Stimulated activated CD4-positive, alpha-beta T cell treated with anti-CD3 and anti-CD28 coated beads, Interleukin-4, amount 100 ng/mL, for 4 hours (primary cell): ENCODE measurements around the gene MOB3B.

Experiments used
- DNase-seq, 2 experiments: peaks; one replicate each; pipeline ENCODE4 v3.0.0-alpha.2; 2020

Gene MOB3B

DNA sequence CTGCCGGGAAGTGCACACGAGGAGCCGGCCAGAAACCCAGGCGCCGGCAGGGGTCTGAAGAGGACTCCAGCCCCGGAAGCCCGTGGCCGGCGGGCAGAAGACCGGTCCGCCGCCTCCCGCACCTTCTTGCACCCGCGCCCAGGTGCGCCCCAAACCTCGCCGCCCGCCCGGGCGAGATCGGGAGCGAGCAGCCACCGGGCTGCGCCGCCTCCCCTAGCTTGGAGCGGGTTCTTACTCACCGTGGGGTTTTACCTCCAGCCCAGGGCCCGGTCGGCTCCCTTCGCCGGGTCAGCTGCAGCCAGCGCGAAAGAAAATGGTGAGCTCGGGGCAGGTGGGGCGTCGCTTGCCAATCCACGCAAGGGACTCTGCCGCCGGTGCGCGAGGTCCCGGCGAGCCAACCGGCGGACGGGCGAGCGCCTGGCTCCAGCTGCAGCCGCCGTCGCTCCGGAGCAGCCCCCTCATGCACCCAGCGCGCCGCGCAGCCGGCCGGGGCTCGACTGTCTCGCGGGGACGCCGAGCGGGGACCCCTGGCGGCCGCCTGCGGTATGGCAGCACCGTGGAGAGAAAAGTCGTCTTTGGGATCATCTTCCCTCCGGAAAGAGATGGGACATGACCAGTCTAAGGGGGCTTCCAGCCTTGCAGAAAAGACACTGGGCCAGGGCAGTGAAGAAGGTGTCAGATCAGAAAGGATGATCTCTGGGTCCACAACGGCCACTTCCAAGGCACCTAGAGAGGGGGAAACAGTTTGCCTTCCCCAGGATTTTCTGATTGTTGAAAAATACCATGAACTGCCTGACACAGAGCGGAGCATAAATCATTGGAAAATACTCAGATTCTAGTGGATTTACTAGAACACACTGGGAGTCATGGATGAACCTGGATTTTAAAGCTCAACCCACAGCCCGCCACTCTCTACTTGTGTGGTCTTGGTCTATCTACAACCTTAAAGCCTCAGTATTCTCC lies at the start of gene MOB3B:
TSS of gene MOB3B (minus strand) at position 499 of the 963 bp plus-strand sequence. CDS start 74,264 bp downstream, outside the sequence.
- peak; percentile 65 to 79 for DNase-seq

DNA sequence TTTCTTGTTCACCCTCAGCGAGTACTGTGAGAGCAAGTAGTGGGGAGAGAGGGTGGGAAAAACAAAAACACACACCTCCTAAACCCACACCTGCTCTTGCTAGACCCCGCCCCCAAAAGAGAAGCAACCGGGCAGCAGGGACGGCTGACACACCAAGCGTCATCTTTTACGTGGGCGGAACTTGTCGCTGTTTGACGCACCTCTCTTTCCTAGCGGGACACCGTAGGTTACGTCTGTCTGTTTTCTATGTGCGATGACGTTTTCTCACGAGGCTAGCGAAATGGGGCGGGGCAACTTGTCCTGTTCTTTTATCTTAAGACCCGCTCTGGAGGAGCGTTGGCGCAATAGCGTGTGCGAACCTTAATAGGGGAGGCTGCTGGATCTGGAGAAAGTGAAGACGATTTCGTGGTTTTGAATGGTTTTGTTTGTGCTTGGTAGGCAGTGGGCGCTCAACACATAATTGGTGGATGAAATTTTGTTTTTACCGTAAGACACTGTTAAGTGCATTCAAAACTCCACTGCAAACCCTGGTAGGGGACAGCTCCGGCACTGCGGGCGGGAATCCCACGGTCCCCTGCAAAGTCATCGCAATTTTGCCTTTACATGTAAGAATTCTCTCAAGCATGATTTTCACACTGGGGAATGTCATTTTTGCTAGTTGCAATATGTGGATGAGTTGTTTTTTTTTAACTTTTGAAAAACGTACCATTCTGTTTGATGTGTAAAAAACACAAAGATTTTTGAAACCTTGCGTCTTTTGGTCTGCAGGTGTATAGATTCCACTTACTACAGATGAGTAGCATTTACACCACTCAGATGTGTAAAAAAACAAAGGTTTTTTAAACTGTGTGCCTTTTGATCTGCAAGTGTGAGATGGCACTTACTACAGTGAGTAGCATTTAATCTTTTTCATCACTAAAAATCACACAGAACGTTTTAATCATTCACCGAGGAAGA lies 44.3 kb upstream of the MOB3B start:
- peak; percentile 83 to 98 for DNase-seq

DNA sequence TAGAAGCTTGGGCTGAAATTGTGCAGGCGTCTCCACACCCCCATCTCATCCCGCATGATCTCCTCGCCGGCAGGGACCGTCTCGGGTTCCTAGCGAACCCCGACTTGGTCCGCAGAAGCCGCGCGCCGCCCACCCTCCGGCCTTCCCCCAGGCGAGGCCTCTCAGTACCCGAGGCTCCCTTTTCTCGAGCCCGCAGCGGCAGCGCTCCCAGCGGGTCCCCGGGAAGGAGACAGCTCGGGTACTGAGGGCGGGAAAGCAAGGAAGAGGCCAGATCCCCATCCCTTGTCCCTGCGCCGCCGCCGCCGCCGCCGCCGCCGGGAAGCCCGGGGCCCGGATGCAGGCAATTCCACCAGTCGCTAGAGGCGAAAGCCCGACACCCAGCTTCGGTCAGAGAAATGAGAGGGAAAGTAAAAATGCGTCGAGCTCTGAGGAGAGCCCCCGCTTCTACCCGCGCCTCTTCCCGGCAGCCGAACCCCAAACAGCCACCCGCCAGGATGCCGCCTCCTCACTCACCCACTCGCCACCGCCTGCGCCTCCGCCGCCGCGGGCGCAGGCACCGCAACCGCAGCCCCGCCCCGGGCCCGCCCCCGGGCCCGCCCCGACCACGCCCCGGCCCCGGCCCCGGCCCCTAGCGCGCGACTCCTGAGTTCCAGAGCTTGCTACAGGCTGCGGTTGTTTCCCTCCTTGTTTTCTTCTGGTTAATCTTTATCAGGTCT lies 43.5 kb upstream of the MOB3B start, which contains the start of gene C9orf72:
TSS of gene C9orf72 (minus strand) at position 564 of the 716 bp plus-strand sequence. CDS start 6,361 bp downstream, outside the sequence.
- peak; percentile 87 to 92 for DNase-seq

DNA sequence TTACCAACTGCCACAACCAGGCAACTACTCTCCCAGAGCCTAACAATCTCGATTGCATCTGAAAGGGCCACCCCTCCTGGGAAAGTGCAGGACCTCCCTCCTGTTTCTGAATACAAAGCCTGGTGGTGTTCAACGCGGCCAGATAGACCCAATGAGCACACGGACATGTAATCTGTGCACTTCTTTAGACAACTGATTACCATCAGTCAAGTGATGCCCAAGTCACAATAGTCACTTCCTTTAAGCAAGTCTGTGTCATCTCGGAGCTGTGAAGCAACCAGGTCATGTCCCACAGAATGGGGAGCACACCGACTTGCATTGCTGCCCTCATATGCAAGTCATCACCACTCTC lies 42.9 kb upstream of the MOB3B start:
- DNase-seq = peak in 1 of 2 experiments; percentile 70

DNA sequence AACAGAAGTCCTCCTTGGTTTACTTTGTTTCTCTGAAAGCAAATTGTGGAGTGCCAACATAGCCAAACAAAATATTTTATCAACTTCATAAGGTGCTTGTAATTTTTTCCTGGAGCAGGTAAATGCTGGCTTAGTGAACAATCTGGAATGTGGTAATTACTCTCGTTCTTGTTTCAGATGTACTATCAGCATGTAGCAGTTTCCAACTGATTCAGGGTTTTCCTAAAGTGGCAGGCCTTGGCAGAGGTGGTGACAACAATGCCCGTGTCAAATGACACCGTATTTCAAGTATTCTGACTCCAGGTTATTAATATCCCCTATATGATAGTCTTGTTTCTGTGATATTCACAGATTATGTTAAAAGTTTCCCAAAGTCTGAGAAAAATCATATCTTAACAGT lies 42.4 kb upstream of the MOB3B start:
- no peak for DNase-seq

DNA sequence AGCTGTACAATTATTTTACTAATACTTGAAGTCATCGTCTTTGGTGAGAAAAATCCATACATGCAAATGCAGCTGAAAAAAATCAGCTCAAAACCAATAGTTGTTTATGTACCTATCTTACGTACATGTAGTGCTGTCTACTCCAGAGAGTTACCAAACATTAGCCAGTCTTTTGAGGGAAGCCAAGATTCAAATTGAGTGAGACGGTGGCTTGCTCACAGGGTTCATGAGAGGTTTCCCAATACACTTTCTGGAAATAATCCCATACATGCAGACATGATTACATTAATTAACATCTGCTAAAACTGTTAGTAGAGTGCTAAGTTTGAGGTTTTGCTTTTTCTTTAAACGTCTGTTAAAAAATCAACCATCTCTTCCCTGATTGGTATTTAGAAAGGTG lies 41.4 kb upstream of the MOB3B start:
- DNase-seq = no peak

DNA sequence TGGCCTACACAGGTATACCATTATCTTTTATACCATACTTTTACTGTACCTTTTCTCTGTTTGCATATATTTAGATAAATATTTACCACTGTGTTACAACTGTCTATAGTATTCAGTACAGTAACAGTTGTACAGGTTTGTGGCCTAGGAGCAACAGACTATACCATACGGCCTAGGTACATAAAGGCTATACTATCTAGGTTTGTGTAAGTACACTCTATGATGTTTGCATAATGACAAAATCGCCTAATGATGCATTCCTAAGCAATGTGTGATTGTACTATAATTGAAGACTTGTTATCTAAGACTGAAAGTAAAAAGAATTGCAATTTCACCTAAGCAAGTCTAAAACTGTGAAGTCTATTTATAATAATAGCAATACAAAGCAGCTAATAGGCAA lies 39.8 kb upstream of the MOB3B start:
- no peak for DNase-seq

DNA sequence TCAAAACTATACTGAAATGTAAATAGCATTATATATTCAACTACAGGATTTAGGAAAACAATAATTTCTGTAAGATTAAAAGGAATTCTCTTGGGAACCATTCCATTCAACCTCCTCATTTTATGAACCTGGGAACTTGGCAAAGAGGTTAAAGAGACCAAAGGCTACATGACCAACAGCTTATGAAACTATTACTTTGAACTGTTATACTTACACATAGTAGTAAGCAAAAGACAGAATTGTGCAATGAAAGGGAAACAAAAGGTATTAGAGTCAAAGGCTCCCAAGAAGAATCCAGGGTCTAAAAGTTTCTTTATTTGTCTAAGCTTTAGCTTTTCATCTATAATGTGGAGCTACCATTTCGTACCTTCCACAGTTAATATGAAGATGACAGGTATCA lies 36.5 kb upstream of the MOB3B start:
- no peak for DNase-seq

DNA sequence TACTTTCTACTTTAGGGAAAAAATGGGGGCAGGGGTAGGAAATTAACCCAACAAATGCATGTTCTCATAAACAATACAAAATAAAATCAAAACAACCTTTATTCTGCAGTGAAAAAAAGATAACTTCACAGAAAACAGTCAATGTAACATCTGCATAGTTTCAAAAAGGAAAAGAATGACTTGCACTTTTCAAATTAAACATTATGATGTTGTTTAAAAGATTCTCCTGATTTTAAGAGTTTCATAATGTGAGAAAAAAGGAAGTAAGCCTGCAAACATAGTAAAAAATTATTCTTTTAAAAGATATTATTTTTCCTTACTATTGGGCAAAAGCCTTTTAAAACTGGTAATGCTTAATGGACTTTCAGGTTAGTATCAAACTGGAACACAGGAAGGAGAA lies 36.1 kb upstream of the MOB3B start:
- no peak for DNase-seq

DNA sequence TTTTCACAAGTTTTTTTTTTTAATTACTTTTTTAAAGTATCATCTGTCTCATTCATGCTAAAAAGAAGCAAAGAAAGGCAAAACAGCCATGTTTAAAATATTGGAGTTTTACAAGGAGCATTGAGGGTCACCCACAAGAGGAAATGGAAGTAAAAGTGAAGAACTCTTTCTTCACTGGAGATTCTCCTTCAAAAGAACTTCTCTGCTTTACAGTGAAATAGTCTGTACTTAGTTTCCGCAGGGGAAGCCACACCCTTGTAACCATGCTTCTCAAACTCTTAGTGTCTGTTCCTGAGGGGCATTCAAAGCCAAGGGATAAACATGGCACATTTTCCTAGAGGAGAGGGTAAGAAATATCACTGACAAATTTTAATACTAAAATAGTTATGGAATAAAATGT lies 35.1 kb upstream of the MOB3B start:
- no peak for DNase-seq

DNA sequence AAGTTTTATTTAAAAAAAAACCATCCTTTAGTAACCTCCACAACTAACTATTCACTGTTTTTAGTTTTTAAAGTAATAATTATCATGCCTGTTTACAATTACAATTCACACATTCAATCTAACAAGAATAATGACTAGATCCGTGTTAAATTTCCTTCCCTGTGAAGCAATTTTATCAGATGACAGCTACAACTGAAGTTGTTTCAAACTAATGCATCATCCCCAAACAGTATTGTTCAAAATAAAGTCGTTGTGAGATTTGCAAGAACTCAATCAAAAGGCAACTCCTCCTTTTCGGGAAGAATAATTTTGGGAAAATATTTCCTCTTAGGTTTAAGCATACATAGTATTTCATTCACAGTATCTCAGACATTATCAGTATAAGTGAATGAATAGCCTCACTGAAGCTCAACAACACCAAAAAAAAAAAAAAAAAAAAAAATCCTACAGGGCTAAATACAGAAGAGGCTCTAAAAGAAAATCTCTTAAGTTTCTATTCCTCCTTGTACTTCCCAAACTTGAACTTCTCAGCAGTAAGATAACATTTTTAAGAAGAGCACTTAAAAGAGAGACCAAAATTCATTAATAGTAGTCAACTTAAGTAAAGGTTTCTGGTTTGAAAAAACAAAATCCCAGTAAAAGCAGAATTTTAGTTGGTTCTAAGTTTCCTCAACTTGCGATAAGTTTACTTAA lies 34.3 kb upstream of the MOB3B start:
- DNase-seq = no peak

DNA sequence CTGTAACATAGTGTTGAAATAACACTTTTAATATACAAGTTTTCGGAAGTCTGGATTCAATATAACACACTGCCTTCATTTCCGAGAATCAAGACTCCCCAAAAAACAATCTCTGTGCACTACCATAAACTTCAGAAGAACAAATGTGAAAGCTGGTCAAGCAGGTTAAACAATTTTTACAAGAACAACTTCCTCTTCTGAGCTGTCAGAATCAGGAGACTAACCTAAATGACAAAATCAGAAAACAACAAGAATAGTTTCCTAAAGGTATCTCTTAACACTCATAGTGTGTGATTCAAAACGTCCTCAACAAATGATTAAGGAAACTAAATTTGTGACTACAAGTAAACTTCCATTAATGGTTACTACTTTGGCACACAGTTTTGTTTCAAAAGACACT lies 32.1 kb upstream of the MOB3B start:
- DNase-seq = no peak

DNA sequence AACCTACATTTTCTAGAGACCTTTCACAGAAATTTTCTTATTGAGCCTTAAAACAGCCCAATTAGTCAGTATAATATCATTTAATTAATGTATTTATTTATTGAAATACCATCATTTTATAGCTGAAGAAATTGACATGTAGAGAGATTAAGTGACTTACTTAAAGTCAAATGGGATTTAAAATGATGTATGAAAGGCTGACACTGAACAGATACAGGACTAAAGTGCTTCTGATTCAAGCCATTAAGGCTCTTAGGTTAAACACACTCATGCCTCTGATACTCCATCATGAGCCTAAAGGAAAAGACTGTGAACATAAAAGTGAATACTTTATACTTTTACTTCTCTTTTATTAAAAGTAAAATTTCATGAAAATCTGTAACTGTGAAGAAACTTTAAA lies 30.8 kb upstream of the MOB3B start:
- DNase-seq = no peak

DNA sequence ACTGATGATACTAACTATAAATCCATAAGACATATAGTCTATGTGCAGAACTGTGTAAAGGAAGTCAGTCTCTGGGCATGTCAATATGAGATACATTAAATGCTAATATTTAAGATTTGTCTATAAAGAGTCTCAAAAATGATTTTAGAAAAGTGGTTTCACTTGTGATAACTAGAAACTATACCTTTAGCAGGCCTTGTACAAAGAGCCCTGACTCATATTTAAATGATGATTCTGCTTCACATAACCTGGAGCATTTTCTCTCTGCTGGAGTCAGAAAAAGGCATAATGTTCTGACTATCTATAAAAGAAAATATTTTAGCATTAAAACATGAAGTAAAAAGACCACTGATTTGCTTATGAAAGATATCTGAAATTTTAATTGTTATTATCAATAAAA lies 28.7 kb upstream of the MOB3B start:
- DNase-seq = no peak

DNA sequence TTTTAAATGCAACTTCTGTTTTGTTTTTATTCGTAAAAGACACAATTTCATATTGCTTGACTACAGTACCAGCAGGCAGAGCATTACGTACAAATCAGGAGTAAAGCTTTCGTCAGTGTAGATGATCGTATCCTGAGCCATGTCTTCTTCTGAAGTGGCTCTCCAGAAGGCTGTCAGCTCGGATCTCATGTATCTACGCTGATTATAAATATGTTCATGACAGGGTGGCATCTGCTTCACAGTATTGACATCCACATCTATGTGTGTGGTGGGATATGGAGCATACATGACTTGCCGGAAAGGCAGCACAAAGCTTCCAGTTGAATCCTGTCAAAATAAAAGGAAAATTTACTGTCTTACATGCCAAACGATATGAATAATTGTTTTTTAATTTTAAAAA lies 26.9 kb upstream of the MOB3B start:
- no peak for DNase-seq

DNA sequence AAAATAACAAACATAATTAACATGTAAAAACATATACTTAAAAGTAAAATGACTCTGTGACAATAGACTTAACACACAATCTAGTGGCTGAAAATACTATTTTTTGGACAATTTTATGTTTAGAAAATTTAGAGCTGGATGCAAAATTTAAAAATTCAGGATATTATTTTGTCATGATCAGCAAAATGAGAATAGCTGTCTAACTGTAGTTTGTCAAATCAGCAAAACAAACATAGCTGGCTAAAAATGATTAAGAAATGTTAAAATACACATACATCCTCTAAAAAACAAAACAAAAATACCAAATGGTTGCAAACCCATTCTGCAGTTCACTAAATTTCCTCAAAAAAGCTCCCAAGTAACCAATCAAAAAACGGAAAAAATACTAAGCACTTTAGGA lies 25.1 kb upstream of the MOB3B start:
- no peak for DNase-seq

DNA sequence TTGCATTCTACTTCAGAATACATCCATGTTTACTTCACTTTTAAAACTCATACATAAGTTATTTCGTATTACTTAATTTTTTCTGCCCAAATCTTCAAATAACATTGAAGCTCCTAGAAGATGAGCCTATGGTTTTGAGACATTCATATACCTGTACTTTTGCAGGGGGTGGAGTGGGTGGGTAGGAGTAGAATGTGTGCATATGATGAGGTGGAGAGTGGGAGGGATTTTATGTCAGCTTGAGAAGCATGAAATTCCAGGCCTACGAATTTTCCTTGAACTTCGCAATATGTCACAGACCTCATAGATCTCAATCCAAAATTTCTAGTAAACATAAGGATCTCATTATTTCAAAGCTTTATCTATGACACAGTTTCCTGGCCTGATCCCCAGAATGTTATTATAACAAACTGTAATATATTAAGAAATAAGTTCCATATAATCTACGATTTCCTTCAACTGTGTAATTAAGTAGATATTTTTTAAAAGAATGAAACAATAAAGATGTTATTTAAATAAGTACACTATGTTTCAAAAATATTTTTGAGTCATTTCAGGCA lies 19.7 kb upstream of the MOB3B start:
- DNase-seq = no peak

DNA sequence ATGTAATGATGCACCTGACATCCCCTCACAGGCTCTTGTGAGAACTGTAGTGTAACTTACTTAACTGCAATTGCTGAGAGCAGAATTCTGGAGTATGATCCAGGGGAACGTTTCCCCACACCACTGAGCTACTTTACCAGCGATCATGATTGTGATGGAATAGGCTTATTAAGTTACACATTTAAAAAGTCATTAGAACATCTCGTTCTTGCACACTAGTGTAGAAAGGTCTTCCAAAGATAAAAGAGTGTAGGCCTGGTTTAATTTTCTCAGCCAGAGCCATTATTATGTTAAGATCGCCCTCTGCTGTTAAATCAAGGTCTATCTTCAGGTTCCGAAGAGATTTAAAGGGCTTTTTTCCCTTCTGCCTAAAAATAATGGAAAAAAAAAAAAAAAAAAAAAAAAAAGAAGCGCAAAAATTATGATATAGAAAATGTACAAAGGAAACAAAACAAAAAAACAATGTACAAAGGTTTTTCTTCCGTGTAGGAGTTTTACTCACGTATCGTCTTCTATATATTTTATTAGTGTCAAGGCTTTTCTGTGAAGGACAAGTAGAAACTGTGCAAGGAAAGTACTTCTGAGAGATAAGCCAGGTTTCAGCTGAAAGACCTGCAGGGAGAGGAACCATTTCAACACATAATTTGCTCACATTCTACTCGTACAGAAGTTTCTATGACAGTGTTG lies 18.6 kb upstream of the MOB3B start:
- no peak for DNase-seq

DNA sequence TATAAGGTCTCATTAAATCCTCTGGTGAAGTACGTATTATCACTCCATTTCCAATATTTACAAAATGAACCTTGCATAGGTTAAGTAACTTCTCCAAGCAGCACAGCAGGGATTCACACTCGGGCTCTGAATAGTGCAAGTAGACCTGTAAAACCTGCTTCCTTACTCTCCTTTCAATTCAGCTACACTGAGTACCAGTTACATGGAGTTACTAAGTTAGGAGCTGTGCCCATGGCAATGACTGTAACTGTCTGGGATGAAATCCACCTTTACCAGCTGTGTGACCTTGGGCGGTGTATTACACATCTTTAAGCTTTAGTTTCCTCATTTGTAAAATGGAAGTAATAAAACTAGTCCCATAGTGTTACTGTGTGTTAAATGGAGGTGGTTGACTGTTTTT lies 15.9 kb upstream of the MOB3B start:
- DNase-seq = no peak

DNA sequence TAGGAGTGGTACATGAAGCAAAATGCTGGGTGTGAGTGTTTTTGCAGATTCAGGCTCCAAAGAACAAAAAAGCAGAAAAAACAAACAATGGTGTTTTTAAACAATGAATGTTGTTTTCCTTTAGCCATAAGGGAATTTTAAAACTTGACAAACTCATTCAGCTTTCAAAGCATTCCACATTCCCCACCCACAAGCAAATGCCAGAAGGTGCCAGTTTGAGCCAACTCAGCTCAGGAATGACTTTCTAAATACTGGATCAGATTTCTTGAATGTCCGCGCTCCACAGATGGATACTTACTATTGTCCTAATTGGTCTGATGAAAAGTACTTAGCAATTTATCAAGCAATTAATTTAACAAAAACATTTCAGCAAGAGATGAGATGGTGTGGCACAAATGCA lies 12.9 kb upstream of the MOB3B start:
- no peak for DNase-seq

DNA sequence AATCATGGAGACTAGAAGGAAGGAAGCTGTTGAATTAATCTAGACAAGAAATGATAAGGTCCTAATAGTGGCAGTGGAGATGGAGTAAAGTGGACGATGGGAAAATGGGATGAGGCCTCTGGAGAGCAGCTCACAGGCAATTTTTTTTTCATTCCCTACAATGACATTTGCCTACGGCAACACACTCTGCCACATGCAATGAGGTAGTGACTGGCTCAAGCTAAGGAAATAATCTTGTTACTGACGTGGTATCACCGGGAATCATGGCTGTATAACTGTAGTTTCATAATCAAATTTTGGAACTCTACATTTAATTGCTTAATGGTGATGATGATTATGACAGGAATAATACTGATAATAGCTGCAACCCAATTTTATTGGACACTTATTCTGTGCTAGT lies 12.1 kb upstream of the MOB3B start:
- DNase-seq = no peak
